GM23248 (cell line): ENCODE data around the gene RUNX1. TPM values are rescaled to one million over a fixed set of nuclear protein-coding genes. Genes with fewer than 3 reads are reported as not detected.

Source experiments
- DNase-seq: peaks from one replicate; pipeline ENCODE4 v3.0.0-alpha.2; 2015
- H2AFZ ChIP-seq: fragments of 200-600 bp; sonication (generic); 2 replicates; pipeline ENCODE4 v1.6.1; 2016; ENCODE audit warnings: antibody characterized with exemption
- H3F3A ChIP-seq: fragments of 200-600 bp; sonication (generic); 2 replicates; pipeline ENCODE4 v1.6.1; 2016; ENCODE audit warnings: mild to moderate bottlenecking, antibody characterized with exemption, mixed run types; ENCODE audit not compliant: insufficient read depth
- H3K27ac ChIP-seq: fragments of 200-600 bp; sonication (generic); 2 replicates; pipeline ENCODE4 v1.5.1; 2016; ENCODE audit warnings: mild to moderate bottlenecking
- H3K27me3 ChIP-seq: fragments of 200-600 bp; sonication (generic); replicated peaks from 2 replicates; pipeline ENCODE4 v1.6.1; 2016; ENCODE audit warnings: mild to moderate bottlenecking; ENCODE audit not compliant: insufficient read depth
- H3K36me3 ChIP-seq: fragments of 200-600 bp; sonication (generic); 2 replicates; pipeline ENCODE4 v1.6.1; 2016; ENCODE audit warnings: low read depth, mild to moderate bottlenecking
- H3K4me1 ChIP-seq: fragments of 200-600 bp; sonication (generic); 2 replicates; pipeline ENCODE4 v1.6.1; 2016; ENCODE audit warnings: mild to moderate bottlenecking; ENCODE audit not compliant: insufficient read depth
- H3K4me2 ChIP-seq: fragments of 200-600 bp; sonication (generic); one replicate; pipeline ENCODE4 v1.6.1; 2016; ENCODE audit warnings: mild to moderate bottlenecking; ENCODE audit not compliant: unreplicated experiment
- H3K4me3 ChIP-seq: fragments of 200-600 bp; sonication (generic); 2 replicates; pipeline ENCODE4 v1.5.1; 2016; ENCODE audit warnings: mild to moderate bottlenecking
- H3K79me2 ChIP-seq: fragments of 200-600 bp; sonication (generic); 2 replicates; pipeline ENCODE4 v1.6.1; 2016; ENCODE audit warnings: mild to moderate bottlenecking; ENCODE audit not compliant: insufficient read depth
- H3K9ac ChIP-seq: fragments of 200-600 bp; sonication (generic); 2 replicates; pipeline ENCODE4 v1.6.1; 2016; ENCODE audit warnings: mild to moderate bottlenecking
- H3K9me2 ChIP-seq: fragments of 200-600 bp; sonication (generic); 2 replicates; pipeline ENCODE4 v1.6.1; 2016; ENCODE audit warnings: mixed run types, mild to moderate bottlenecking, moderate library complexity; ENCODE audit not compliant: insufficient read depth
- H3K9me3 ChIP-seq: fragments of 200-600 bp; sonication (generic); one replicate; pipeline ENCODE4 v1.6.1; 2017; ENCODE audit warnings: low read depth
- H4K20me1 ChIP-seq: fragments of 200-600 bp; sonication (generic); 2 replicates; pipeline ENCODE4 v1.6.0; 2016; ENCODE audit not compliant: insufficient read depth
- EZH2 ChIP-seq: fragments of 200-600 bp; sonication (generic); IDR thresholded peaks from 2 replicates; pipeline ENCODE4 v1.6.1; 2018; ENCODE audit warnings: antibody characterized with exemption, mild to moderate bottlenecking; ENCODE audit not compliant: insufficient read depth, poor library complexity, severe bottlenecking
- EZH2phosphoT487 ChIP-seq: fragments of 200-600 bp; sonication (generic); IDR thresholded peaks from 2 replicates; pipeline ENCODE4 v1.6.1; 2018; ENCODE audit warnings: antibody characterized with exemption, moderate library complexity, mild to moderate bottlenecking, low read depth; ENCODE audit not compliant: insufficient read depth
- WGBS, 2 experiments: methylation state at CpG; one replicate each; pipeline ENCODE4 v1.1.6; 2015 to 2017; ENCODE audit warnings: low lambda C conversion rate in 2 of 2, low coverage in 1 of 2; ENCODE audit errors: missing lambda C conversion rate in 2 of 2; 5-methylcytosine and 5-hydroxymethylcytosine counted together
- in situ Hi-C: fragments of 300-500 bp; cut with MboI; formaldehyde crosslinking; loops from 2 replicates; pipeline ENCODE4 v1.15.0; 2020
- polyA plus RNA-seq: library from polyadenylated mRNA; unstranded; fragments of >200 nt; fragmentation: Nextera tagmentation; extraction: Ambion mirVana; gene quantifications from 2 replicates; pipeline ENCODE4 v1.2.1, GENCODE V29; 2016
- total RNA-seq: library from RNA; depleted of rRNA; stranded (reverse); fragments of >200 nt; shearing (Covaris generic); gene quantifications from 2 replicates; pipeline ENCODE4 v1.2.3, GENCODE V29; 2014

RUNX1 gene
- total and polyA plus RNA-seq, 2 experiments from 2014 or later, result 21.3 to 32.6 TPM

DNA sequence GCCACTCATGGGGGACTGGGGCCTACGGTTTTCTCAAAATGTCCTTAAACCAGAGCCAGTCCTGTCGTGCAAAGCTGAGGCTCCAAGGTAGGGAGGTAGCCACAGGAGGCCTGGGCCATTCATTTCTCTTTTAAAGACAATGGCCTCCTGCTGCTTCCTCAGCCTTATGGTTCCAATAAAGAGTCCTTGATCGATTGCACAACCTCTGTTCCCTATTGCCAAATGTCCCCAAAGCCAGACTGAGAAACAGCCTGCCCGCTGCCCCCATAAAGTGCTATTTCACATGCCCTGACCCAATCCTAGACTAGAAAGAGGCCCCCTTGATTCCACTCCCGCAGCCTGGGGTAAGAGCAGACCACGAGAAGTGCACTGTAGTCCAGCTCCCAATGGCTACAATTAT lies 213.6 kb downstream of the RUNX1 start:
- 4 to 5% methylated on average over 6 of the region's 6 CpGs for WGBS, 2 experiments
- no peaks in the 10 kb centered on the region for H3K9me2 ChIP-seq
- H3K4me1 ChIP-seq, result peaks cover 49% of the 10 kb centered on the region
- peaks cover 86% of the 10 kb centered on the region for H3K79me2 ChIP-seq
- no peak overlapping the region for H2AFZ ChIP-seq
- no peaks in the 10 kb centered on the region for H3K9me3 ChIP-seq
- H3K27ac ChIP-seq, result peak overlapping the region; percentile 97
- no peaks in the 10 kb centered on the region for H4K20me1 ChIP-seq
- peak; percentile 71 for DNase-seq
- H3K27me3 ChIP-seq, result no peaks in the 10 kb centered on the region
- H3K36me3 ChIP-seq, result peaks cover 54% of the 10 kb centered on the region
- in situ Hi-C loops, result no loop called here
- TF ChIP-seq EZH2phosphoT487 (no peak), EZH2 (no peak)
- peak overlapping the region; percentile 74 for H3K9ac ChIP-seq
- H3K4me2 ChIP-seq, result peak overlapping the region; percentile 64
- H3K4me3 ChIP-seq, result 0 out of 2 replicates have a peak overlapping the region, but pooled peaks have one; percentile 13
- H3F3A ChIP-seq, result peaks cover 86% of the 10 kb centered on the region

DNA sequence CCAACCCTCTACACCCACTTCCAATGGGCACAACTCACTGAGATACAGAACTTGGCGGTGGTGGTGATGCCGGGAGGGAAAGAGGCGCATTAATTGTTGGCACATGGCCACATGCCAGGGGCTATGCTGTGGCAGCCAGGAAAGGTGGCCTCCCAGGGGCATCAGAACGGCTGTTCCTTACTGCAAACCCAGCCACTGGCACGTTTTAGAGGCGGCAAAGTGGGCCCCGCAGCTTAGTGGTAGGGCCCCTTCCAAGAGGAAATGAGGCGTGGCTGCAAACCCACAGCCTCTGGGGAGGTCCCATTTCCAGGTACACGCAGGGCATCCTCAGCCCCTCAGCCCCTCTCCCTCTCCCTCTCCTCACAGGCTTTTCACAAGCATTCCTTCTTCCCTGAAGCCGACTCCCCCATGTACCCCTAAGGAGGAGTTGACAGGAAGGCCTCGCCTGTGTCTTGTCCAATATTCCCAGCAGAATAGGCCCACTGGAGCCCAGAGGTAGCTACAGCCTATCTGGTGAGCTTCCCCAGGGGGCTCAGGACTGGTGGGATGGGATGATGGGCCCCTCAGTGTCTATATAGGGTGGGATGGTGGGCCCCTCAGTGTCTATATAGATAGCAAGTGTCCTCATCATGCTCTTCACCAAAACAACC lies 214.1 kb downstream of the RUNX1 start:
- DNase-seq, result no peak
- 82 to 92% methylated on average over 11 of the region's 11 CpGs for WGBS, 2 experiments
- in situ Hi-C loops, result no loop called here
- Histone ChIP-seq H3F3A (peaks cover 86% of the 10 kb centered on the region), H3K27ac (peak overlapping the region; percentile 97), H3K9me2 (no peaks in the 10 kb centered on the region), H3K9ac (peak overlapping the region; percentile 74), H3K4me1 (peaks cover 47% of the 10 kb centered on the region), H3K36me3 (peaks cover 56% of the 10 kb centered on the region), H3K27me3 (no peaks in the 10 kb centered on the region), H4K20me1 (no peaks in the 10 kb centered on the region), H2AFZ (no peak overlapping the region), H3K4me2 (peak overlapping the region; percentile 64), H3K9me3 (no peaks in the 10 kb centered on the region), H3K79me2 (peaks cover 86% of the 10 kb centered on the region), H3K4me3 (no peak overlapping the region)
- TF ChIP-seq EZH2phosphoT487, result no peak
- TF ChIP-seq EZH2, result no peak

DNA sequence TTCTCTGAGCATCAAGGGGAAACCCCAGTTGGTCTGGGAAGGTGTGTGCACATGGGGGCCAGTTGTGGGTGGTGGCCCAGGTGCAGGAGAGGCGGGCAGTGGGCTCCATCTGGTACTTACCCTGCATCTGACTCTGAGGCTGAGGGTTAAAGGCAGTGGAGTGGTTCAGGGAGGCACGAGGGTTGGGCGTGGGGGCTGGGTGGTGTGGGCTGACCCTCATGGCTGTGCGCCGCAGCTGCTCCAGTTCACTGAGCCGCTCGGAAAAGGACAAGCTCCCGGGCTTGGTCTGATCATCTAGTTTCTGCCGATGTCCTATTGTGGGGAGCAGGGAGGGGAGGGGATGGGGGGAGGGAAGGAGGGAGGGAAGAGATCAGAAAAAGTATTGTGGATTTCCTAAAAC lies 214.8 kb downstream of the RUNX1 start:
- no peak for TF ChIP-seq EZH2
- TF ChIP-seq EZH2phosphoT487, result no peak
- WGBS, 2 experiments, result 91 to 100% methylated on average over 3 to 9 of the region's 9 CpGs

DNA sequence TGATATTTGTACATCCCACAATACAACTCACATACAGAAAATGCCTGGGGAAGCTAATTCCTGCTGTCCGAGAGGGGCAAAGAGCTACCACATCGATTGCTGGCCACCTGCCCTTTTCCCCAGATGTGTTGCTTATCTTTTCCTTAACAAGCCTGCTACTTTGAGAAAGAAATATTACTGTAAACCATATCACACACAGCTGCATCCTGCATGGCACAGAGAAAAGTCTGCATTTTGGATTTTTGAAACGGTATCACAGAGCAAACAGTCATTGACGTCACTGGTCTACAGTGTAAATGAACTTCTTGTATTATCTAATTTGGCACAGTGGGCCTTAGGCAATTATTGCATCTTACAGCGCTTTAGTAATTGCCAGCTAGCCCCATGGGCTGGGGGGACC lies 215.6 kb downstream of the RUNX1 start:
- no peak for TF ChIP-seq EZH2
- TF ChIP-seq EZH2phosphoT487, result no peak
- H4K20me1 ChIP-seq, result no peaks in the 10 kb centered on the region

More for the DNA sequence above, 214.8 kb downstream of the RUNX1 start:
- H3F3A ChIP-seq, result peaks cover 86% of the 10 kb centered on the region
- H2AFZ ChIP-seq, result no peak overlapping the region
- H3K4me3 ChIP-seq, result no peak overlapping the region
- H3K9ac ChIP-seq, result no peak overlapping the region
- peak overlapping the region; percentile 97; the same call in 1 of the 2 replicates for H3K27ac ChIP-seq
- peaks cover 86% of the 10 kb centered on the region for H3K79me2 ChIP-seq
- H3K36me3 ChIP-seq, result peaks cover 59% of the 10 kb centered on the region
- H3K9me3 ChIP-seq, result no peaks in the 10 kb centered on the region
- H4K20me1 ChIP-seq, result no peaks in the 10 kb centered on the region
- in situ Hi-C loops, result no loop called here
- peaks cover 40% of the 10 kb centered on the region for H3K4me1 ChIP-seq
- no peaks in the 10 kb centered on the region for H3K27me3 ChIP-seq
- no peak overlapping the region for H3K4me2 ChIP-seq
- no peaks in the 10 kb centered on the region for H3K9me2 ChIP-seq
- DNase-seq, result no peak

More for the DNA sequence above, 215.6 kb downstream of the RUNX1 start:
- H3K79me2 ChIP-seq, result peaks cover 86% of the 10 kb centered on the region
- no peak overlapping the region for H3K4me3 ChIP-seq
- H2AFZ ChIP-seq, result no peak overlapping the region
- in situ Hi-C loops, result no loop called here
- H3K9me3 ChIP-seq, result no peaks in the 10 kb centered on the region
- WGBS, 2 experiments, result 94 to 99% methylated on average over 5 of the region's 5 CpGs
- H3K4me2 ChIP-seq, result no peak overlapping the region
- H3K36me3 ChIP-seq, result peaks cover 65% of the 10 kb centered on the region
- 0 out of 2 replicates have a peak overlapping the region, but pooled peaks have one; percentile 2 for H3K27ac ChIP-seq
- H3K9me2 ChIP-seq, result no peaks in the 10 kb centered on the region
- DNase-seq, result no peak
- peaks cover 88% of the 10 kb centered on the region for H3F3A ChIP-seq
- no peaks in the 10 kb centered on the region for H3K27me3 ChIP-seq
- no peak overlapping the region for H3K9ac ChIP-seq
- H3K4me1 ChIP-seq, result peaks cover 33% of the 10 kb centered on the region
